Measurements from ENCODE around the gene ONECUT3. TPM values are rescaled to one million over a fixed set of nuclear protein-coding genes. Genes with fewer than 3 reads are reported as not detected.
"Not testable (repeated sequence)": the region's sequence is repeated elsewhere in the genome, so short reads cannot be mapped to it uniquely, and the experiment has no call there.

ONECUT3 gene
- total RNA-seq, 2 donors from 2014 or later: not detected

DNA sequence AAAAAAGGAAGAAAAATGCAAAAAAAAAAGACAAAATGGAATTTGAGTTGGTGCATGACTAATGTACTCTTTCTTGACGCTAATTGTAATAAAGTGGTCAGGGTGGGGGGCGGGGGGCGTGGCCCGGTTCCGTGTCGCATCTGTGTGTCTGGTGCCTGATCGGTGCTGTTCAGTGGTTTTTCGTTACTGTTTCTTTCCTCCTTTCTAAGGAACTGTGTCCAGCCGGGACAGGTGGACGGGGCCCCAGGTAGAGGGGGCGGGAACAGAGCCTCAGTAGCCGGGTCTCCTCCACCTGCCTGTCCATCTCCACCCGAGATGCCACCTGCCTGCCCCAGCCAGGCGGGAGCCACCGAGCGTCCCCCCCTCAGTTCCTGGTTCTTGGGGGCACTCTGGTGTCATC, 26.3 kb downstream of the ONECUT3 start:
- intact Hi-C loops (cut with DNase I): no loop called here
- DNase-seq (no peak), ATAC-seq (no peak)

DNA sequence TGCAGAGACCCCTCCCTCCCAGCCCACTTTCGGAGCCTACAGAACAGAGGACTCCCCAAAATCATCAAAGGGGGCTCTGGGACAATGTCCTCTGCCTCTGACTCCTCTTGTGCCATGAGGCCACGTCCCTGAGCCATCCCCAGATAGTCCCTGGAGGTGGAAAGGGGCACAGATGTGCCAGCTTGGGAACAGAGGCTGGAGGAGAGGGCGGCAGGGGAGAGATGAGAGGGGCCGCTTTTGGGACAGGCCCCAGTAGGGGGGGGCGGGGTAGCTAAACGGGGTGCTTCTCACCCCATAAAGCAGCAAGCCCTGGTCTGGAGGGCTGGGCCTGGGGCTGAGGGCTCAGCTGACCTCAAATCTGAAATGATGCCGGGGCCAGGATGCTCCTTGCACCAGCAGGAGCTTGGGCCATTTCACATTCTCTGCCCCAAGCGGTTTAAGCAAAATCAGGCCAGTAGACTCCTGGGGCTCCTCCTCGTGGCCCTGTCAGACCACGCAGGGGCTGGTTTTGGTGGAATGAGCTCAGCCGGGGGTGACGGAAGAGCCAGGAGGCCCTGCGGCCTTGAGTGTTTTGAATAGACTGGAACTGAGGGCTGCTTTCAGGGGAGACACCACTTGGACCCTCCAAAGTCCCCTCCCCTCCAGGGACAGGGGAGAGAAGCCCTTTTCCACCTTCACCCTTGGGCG, 27.1 kb downstream of the ONECUT3 start:
- intact Hi-C loops (cut with DNase I): no loop called here
- DNase-seq (no peak), ATAC-seq (no peak)

GRCh38 chr19:1782521-1782920, 29.2 kb downstream of the ONECUT3 start:
- intact Hi-C loops (cut with DNase I): no loop called here
- no peak for ATAC-seq
- no peak for DNase-seq

GRCh38 chr19:1783354-1783753, 30.0 kb downstream of the ONECUT3 start:
- ATAC-seq: no peak
- intact Hi-C loops (cut with DNase I): no loop called here
- DNase-seq: no peak

DNA sequence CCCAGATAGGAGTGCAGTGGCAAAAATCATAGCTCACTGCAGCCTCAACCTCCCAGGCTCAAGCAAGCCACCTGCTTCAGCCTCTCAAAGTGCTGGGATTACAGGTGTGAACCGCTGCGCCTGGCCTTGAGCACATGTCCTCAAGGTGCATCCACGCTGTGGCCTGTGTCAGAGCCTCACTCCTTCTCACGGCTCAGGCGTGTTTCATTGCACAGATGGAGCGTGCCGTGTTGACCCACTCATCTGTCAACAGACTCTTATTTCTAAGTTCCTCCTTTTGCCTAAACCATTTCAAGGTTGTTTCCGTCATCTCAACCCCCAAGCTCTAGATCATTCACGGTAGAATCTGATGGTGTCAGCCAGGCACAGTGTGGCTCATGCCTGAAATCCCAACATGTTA, 30.6 kb downstream of the ONECUT3 start:
- ATAC-seq (no peak), DNase-seq (no peak)
- intact Hi-C loops (cut with DNase I): no loop called here

GRCh38 chr19:1785310-1785709, 32.0 kb downstream of the ONECUT3 start:
- ATAC-seq: no peak
- no peak for DNase-seq
- intact Hi-C loops (cut with DNase I): no loop called here

- no peak for DNase-seq
- no peak for ATAC-seq
- intact Hi-C loops (cut with DNase I): no loop called here
Measured at GRCh38 chr19:1786668-1787067, 33.4 kb downstream of the ONECUT3 start.

DNA sequence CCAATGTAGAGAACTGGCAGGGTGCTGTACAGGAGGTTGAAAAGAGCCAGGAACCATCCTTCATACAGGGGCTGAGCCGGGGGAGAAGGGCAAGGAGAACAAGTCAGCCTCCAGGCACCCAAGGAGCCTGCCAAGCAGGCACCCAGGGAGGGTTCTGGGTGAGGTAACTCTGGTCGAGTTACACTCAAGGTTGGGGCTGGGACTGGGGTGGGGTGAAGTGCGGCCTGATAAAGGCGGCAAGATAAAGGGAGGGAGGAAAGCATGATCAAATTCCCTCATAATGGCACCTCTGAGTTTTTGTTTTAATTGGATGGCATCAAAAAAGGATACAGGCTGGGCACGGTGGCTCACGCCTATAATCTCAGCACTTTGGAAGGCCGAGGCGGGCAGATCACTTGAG, 33.8 kb downstream of the ONECUT3 start:
- no peak for DNase-seq
- intact Hi-C loops (cut with DNase I): no loop called here
- ATAC-seq: peak in 1 of 2 donors; percentile 75

GRCh38 chr19:1789261-1790041, 36.1 kb downstream of the ONECUT3 start:
- intact Hi-C loops (cut with DNase I): no loop called here
- DNase-seq (no peak), ATAC-seq (no peak)

DNA sequence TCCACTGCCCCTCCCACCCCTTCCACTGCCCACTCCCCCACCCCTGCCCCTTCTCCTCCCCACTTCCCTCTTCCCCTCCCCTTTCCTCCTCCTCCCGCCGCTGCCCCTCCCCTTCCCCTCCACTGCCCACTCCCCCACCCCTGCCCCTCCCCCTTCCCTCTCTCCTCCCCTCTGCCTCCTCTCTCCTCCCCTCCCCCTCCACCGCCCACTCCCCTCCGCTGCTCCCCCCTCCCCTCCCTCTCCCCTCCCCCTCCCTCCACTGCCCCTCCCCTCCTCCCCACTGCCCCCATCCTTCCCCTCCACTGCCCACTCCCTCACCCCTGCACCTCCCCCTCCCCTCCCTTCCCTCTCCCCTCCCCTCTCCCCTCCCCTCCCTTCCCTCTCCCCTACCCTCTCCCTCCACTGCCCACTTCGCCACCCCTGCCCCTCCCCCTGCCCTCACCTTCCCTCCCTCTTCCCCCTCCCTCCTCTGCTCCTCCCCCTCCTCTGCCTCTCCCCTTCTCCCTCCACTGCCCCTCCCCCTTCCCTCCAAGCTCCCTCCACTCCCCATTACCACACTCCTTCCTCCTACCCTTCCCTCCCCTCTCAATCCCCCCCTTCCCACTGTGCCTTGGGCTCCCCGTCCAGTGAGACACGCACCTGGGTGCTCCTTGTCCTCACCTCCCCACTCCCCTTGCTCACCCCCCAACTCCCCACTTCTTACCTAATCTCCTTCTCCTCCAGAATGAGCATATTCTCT, 36.9 kb downstream of the ONECUT3 start:
- ATAC-seq (no peak), DNase-seq (no peak)
- intact Hi-C loops (cut with DNase I): no loop called here

DNA sequence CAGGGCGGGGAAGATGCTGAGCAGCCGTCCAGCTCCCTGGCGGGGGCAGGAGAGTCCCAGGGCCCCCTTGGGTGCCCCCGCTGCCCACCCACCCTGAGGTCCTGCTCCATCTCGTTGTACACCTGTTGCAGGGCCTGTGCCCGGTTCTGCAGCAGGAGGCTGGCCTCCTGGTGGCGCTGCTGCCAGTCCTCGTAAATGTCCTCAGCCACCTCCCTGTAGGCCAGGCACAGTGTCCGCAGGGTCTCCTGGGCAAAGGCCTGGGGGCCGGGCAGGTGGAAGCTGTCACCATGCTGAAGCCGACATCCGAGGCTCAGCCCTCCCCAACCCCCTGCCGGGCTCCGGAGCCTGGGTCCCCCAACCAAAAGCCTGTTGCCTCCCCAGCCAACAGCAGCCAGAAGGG, 38.6 kb downstream of the ONECUT3 start:
- intact Hi-C loops (cut with DNase I): no loop called here
- DNase-seq (no peak), ATAC-seq (no peak)

GRCh38 chr19:1794424-1795172, 41.3 kb downstream of the ONECUT3 start:
- intact Hi-C loops (cut with DNase I): no loop called here
- no peak for ATAC-seq
- DNase-seq: no peak

DNA sequence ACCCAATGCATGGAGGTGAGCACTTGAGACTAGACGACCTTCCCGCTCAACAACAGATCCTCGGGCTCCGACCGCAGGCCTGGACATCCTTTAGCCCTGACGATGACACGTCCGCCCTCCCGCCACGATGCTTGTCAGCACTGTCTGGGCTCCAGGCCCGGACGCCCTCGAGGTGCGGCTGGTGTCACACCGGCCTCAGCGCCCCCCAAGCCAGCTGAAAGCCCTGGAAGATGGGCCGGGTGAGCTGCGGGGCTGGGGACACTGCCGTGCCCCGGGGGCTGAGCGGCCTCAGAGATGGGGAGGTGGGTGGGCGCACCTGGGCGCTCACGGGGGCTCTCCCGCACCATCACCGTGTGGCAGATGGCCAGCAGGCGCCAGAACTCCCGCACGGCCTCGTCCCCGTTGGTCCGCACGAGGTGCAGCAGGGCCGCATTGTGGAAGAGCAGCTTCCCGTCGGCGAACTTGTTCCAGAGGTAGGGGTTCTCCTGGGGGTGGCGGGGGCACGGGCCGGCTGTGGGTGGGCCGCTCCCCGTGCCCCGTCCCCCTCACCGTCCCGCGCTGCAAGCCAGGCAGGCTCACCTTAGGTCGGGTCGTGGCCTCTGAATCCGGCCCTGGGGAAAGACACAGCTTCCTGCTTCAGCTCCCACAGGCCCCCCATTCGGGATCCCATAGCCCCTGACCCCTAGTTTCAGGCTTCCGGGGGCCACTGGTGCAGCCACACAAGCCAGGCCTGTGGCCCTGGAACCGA, 43.3 kb downstream of the ONECUT3 start:
- no peak for DNase-seq
- intact Hi-C loops (cut with DNase I): no loop called here
- ATAC-seq: no peak

DNA sequence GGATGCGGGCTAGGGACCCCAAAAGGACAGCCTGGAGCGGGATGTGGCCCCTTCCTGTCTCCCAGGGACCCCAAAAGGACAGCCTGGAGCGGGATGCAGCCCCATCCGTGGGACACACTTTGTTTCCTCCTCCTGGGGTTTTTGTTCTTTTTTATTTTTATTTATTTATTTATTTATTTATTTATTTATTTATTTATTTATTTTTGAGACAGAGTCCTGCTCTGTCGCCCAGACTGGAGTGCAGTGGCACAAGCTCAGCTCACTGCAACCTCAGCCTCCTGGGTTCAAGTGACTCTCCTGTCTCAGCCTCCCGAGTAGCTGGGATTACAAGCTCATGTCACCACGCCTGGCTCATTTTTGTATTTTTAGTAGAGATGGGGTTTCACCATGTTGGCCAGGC, 44.0 kb downstream of the ONECUT3 start:
- ATAC-seq; DNase-seq; intact Hi-C loops (cut with DNase I): not testable (repeated sequence)

- no peak for DNase-seq
- intact Hi-C loops (cut with DNase I): no loop called here
- no peak for ATAC-seq
Measured at GRCh38 chr19:1799695-1800342, 46.5 kb downstream of the ONECUT3 start.

DNA sequence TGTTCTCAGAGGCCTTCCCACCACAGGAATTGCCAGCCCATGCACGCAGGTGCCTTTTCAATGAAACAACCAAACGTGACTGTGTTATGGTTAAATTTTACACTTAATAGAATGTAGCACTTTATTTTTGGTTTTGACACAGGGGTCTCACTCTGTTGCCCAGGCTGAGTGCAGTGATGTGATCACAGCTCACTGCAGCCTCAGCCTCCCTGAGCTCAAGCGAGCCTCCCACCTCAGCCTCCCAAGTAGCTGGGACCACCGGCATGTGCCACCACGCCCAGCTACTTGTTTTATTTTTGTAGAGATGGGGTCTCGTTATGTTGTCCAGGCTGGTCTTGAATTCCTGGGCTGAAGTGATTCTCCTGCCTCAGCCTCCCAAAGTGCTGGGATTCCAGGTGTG, 51.6 kb downstream of the ONECUT3 start:
- intact Hi-C loops (cut with DNase I): no loop called here
- DNase-seq (no peak), ATAC-seq (no peak)

GRCh38 chr19:1805401-1806183, 52.3 kb downstream of the ONECUT3 start:
- intact Hi-C loops (cut with DNase I): no loop called here
- DNase-seq (no peak), ATAC-seq (no peak)

Data from left cardiac atrium (tissue), 4 donors.